Neural cell (in vitro differentiated cells): ENCODE results near the gene CAMK1. TPM values are rescaled to one million over a fixed set of nuclear protein-coding genes. Genes with fewer than 3 reads are reported as not detected.

ENCODE experiments used
- H2AFZ ChIP-seq: fragments of 200-600, 300-800 bp; sonication (generic), shearing (Covaris generic); 2 replicates; pipeline ENCODE4 v1.6.0; 2014; ENCODE audit warnings: low read depth, mild to moderate bottlenecking, antibody characterized with exemption, low read length, moderate library complexity
- H3F3A ChIP-seq: fragments of 200-600 bp; shearing (Covaris generic); 2 replicates; pipeline ENCODE4 v1.6.1; 2016; ENCODE audit warnings: mild to moderate bottlenecking, moderate library complexity, mixed read lengths, antibody characterized with exemption, low read length; ENCODE audit not compliant: insufficient read depth, poor library complexity, severe bottlenecking
- H3K27ac ChIP-seq: fragments of 200-600, 300-800 bp; sonication (generic), shearing (Covaris generic); 2 replicates; pipeline ENCODE4 v1.5.1; 2014; ENCODE audit warnings: mild to moderate bottlenecking, low read length, moderate library complexity
- H3K27me3 ChIP-seq: fragments of 300-800, 200-600 bp; sonication (generic), shearing (Covaris generic); 2 replicates; pipeline ENCODE4 v1.6.0; 2014; ENCODE audit warnings: mild to moderate bottlenecking, low read depth, low read length, moderate library complexity; ENCODE audit not compliant: insufficient read depth
- H3K36me3 ChIP-seq: fragments of 300-800, 200-600 bp; sonication (generic), shearing (Covaris generic); 2 replicates; pipeline ENCODE4 v1.5.1; 2014; ENCODE audit warnings: mild to moderate bottlenecking, antibody characterized with exemption, low read length, moderate library complexity; ENCODE audit not compliant: insufficient read depth
- H3K4me2 ChIP-seq: fragments of 300-800, 200-600 bp; sonication (generic), shearing (Covaris generic); 2 replicates; pipeline ENCODE4 v1.6.0; 2014; ENCODE audit warnings: mild to moderate bottlenecking, low read length
- H3K4me3 ChIP-seq: fragments of 300-800, 200-600 bp; sonication (generic), shearing (Covaris generic); 2 replicates; pipeline ENCODE4 v1.5.1; 2014; ENCODE audit warnings: mild to moderate bottlenecking, low read length, moderate library complexity
- H3K79me2 ChIP-seq: fragments of 200-600 bp; shearing (Covaris generic); replicated peaks from 2 replicates; pipeline ENCODE4 v1.6.0; 2014; ENCODE audit warnings: mild to moderate bottlenecking, low read length, moderate library complexity; ENCODE audit not compliant: insufficient read depth
- H3K9ac ChIP-seq: fragments of 300-800, 200-600 bp; sonication (generic), shearing (Covaris generic); 2 replicates; pipeline ENCODE4 v1.6.1; 2016; ENCODE audit warnings: mild to moderate bottlenecking, low read length, mixed read lengths
- H3K9me2 ChIP-seq: fragments of 200-600 bp; shearing (Covaris generic); 2 replicates; pipeline ENCODE4 v1.6.1; 2016; ENCODE audit warnings: mild to moderate bottlenecking, low read length, mixed read lengths; ENCODE audit not compliant: insufficient read depth
- H3K9me3 ChIP-seq: fragments of 200-600, 300-800 bp; sonication (generic), shearing (Covaris generic); 2 replicates; pipeline ENCODE4 v1.6.1; 2016; ENCODE audit warnings: mild to moderate bottlenecking, mixed run types, low read length, moderate library complexity, mixed read lengths
- H4K20me1 ChIP-seq: fragments of 200-600 bp; shearing (Covaris generic); 2 replicates; pipeline ENCODE4 v1.6.1; 2016; ENCODE audit warnings: mild to moderate bottlenecking, mixed run types; ENCODE audit not compliant: insufficient read depth
- EP300 ChIP-seq: fragments of 450-650 bp; conservative IDR thresholded peaks from 2 replicates; pipeline ENCODE4 v1.6.1; 2014; ENCODE audit warnings: antibody characterized with exemption, mild to moderate bottlenecking, moderate library complexity; ENCODE audit not compliant: poor library complexity, severe bottlenecking
- EZH2 ChIP-seq: fragments of 200-600, 300-800 bp; shearing (Covaris generic), sonication (generic); IDR thresholded peaks from 2 replicates; pipeline ENCODE4 v1.6.1; 2014; ENCODE audit warnings: antibody characterized with exemption, low read length, borderline replicate concordance, mild to moderate bottlenecking; ENCODE audit not compliant: insufficient read depth, poor library complexity, severe bottlenecking
- POLR2AphosphoS5 ChIP-seq: IDR thresholded peaks from 2 replicates; pipeline ENCODE4 v1.6.1; 2012
- RAD21 ChIP-seq: fragments of 450-650 bp; conservative IDR thresholded peaks from 2 replicates; pipeline ENCODE4 v1.6.1; 2014; ENCODE audit warnings: antibody characterized with exemption, mild to moderate bottlenecking, moderate library complexity
- SMC3 ChIP-seq: fragments of 450-650 bp; conservative IDR thresholded peaks from 2 replicates; pipeline ENCODE4 v1.6.1; 2014; ENCODE audit warnings: antibody characterized with exemption, mild to moderate bottlenecking, moderate library complexity; ENCODE audit not compliant: poor library complexity
- TAF1 ChIP-seq: IDR thresholded peaks from 2 replicates; pipeline ENCODE4 v1.6.1; 2012; ENCODE audit warnings: low read depth
- polyA plus RNA-seq: library from polyadenylated mRNA; depleted of rRNA; stranded (reverse); fragments of >200 nt; gene quantifications from 2 replicates; pipeline ENCODE4 v1.2.3, GENCODE V29; 2014
- TF ChIP-seq, protein P1 (sequence below): fragments of 450-650 bp; IDR thresholded peaks from 2 replicates; pipeline ENCODE4 v1.5.1; 2014; ENCODE audit warnings: antibody characterized with exemption, mild to moderate bottlenecking, moderate library complexity; ENCODE audit not compliant: poor library complexity, severe bottlenecking

The CAMK1 gene
- polyA plus RNA-seq, 1 donor from 2014 or later: 18.7 TPM

GRCh38 chr3:9791790-9792404 is 22.1 kb upstream of the CAMK1 start:
- Histone ChIP-seq H3K4me2 (peak overlapping the region; percentile 49), H2AFZ (peak overlapping the region; percentile 62), H4K20me1 (no peaks in the 10 kb centered on the region), H3K9ac (peak overlapping the region; percentile 99), H3K4me3 (peak overlapping the region; percentile 97), H3K79me2 (peaks cover 30% of the 10 kb centered on the region), H3F3A (no peaks in the 10 kb centered on the region), H3K27me3 (no peaks in the 10 kb centered on the region), H3K27ac (peak overlapping the region; percentile 98), H3K9me2 (no peaks in the 10 kb centered on the region), H3K9me3 (no peaks in the 10 kb centered on the region), H3K36me3 (peaks cover 5% of the 10 kb centered on the region)
- no peak for TF ChIP-seq EP300
- TF ChIP-seq, protein P1, sequence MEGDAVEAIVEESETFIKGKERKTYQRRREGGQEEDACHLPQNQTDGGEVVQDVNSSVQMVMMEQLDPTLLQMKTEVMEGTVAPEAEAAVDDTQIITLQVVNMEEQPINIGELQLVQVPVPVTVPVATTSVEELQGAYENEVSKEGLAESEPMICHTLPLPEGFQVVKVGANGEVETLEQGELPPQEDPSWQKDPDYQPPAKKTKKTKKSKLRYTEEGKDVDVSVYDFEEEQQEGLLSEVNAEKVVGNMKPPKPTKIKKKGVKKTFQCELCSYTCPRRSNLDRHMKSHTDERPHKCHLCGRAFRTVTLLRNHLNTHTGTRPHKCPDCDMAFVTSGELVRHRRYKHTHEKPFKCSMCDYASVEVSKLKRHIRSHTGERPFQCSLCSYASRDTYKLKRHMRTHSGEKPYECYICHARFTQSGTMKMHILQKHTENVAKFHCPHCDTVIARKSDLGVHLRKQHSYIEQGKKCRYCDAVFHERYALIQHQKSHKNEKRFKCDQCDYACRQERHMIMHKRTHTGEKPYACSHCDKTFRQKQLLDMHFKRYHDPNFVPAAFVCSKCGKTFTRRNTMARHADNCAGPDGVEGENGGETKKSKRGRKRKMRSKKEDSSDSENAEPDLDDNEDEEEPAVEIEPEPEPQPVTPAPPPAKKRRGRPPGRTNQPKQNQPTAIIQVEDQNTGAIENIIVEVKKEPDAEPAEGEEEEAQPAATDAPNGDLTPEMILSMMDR: no peak
- TF ChIP-seq EZH2: no peak

- H2AFZ ChIP-seq: no peak overlapping the region
- H3K4me3 ChIP-seq: peak overlapping the region; percentile 97
- H3K9me3 ChIP-seq: no peaks in the 10 kb centered on the region
- no peaks in the 10 kb centered on the region for H4K20me1 ChIP-seq
- H3K9me2 ChIP-seq: no peaks in the 10 kb centered on the region
- no peak overlapping the region for H3K27ac ChIP-seq
- H3K9ac ChIP-seq: no peak overlapping the region
- H3K79me2 ChIP-seq: peaks cover 30% of the 10 kb centered on the region
- H3K36me3 ChIP-seq: peaks cover 5% of the 10 kb centered on the region
- H3K4me2 ChIP-seq: no peak overlapping the region
- H3F3A ChIP-seq: no peaks in the 10 kb centered on the region
- TF ChIP-seq SMC3 (no peak), TAF1 (no peak)
- no peaks in the 10 kb centered on the region for H3K27me3 ChIP-seq
These were observed 21.4 kb upstream of the CAMK1 start for GRCh38 chr3:9791127-9791526.

- Histone ChIP-seq H4K20me1 (no peaks in the 10 kb centered on the region), H3K4me3 (no peak overlapping the region), H3K9ac (no peak overlapping the region), H3K4me2 (no peak overlapping the region), H3K27ac (no peak overlapping the region), H3K27me3 (no peaks in the 10 kb centered on the region), H3K9me3 (no peaks in the 10 kb centered on the region), H3K9me2 (no peaks in the 10 kb centered on the region), H2AFZ (no peak overlapping the region), H3K79me2 (peaks cover 4% of the 10 kb centered on the region), H3K36me3 (peaks cover 5% of the 10 kb centered on the region), H3F3A (no peaks in the 10 kb centered on the region)
- no peak for TF ChIP-seq POLR2AphosphoS5
These were observed 18.0 kb upstream of the CAMK1 start for GRCh38 chr3:9787714-9788113.

- no peaks in the 10 kb centered on the region for H3F3A ChIP-seq
- H3K9ac ChIP-seq: no peak overlapping the region
- H3K9me3 ChIP-seq: no peaks in the 10 kb centered on the region
- H3K27me3 ChIP-seq: no peaks in the 10 kb centered on the region
- no peaks in the 10 kb centered on the region for H4K20me1 ChIP-seq
- no peak overlapping the region for H3K27ac ChIP-seq
- H3K4me3 ChIP-seq: no peak overlapping the region
- no peak overlapping the region for H3K4me2 ChIP-seq
- H2AFZ ChIP-seq: no peak overlapping the region
- peaks cover 5% of the 10 kb centered on the region for H3K36me3 ChIP-seq
- peaks cover 3% of the 10 kb centered on the region for H3K79me2 ChIP-seq
- TF ChIP-seq RAD21: no peak
- TF ChIP-seq, protein P1: peak; percentile 42
- TF ChIP-seq TAF1: no peak
- H3K9me2 ChIP-seq: no peaks in the 10 kb centered on the region
These were observed 17.3 kb upstream of the CAMK1 start for GRCh38 chr3:9786825-9787669.
